HS-27A (cell line): ENCODE measurements around the gene MOB3B.
"Not testable (repeated sequence)": the region's sequence is repeated elsewhere in the genome, so short reads cannot be mapped to it uniquely, and the experiment has no call there.

Source experiments
- DNase-seq: peaks from one replicate; pipeline ENCODE4 v3.0.0-alpha.2; 2012; ENCODE audit warnings: low read depth, missing footprints

MOB3B gene

GRCh38 chr9:27514551-27514950 is 15.1 kb downstream of the MOB3B start:
- no peak for DNase-seq

- no peak for DNase-seq
Observed at GRCh38 chr9:27511771-27512170, 17.8 kb downstream of the MOB3B start.

- no peak for DNase-seq
Observed at GRCh38 chr9:27510780-27511179, 18.8 kb downstream of the MOB3B start.

- DNase-seq = no peak
Observed at GRCh38 chr9:27506981-27507380, 22.6 kb downstream of the MOB3B start.

GRCh38 chr9:27505744-27506161 is 23.9 kb downstream of the MOB3B start:
- DNase-seq = no peak

- no peak for DNase-seq
Observed at GRCh38 chr9:27504259-27504658, 25.4 kb downstream of the MOB3B start.

GRCh38 chr9:27503623-27504022 is 26.0 kb downstream of the MOB3B start:
- DNase-seq = no peak

GRCh38 chr9:27500902-27501301 is 28.7 kb downstream of the MOB3B start:
- not testable (repeated sequence) for DNase-seq

- no peak for DNase-seq
Observed at GRCh38 chr9:27499451-27499850, 30.2 kb downstream of the MOB3B start.

GRCh38 chr9:27497883-27498417 is 31.7 kb downstream of the MOB3B start:
- no peak for DNase-seq

- no peak for DNase-seq
Observed at GRCh38 chr9:27496135-27496504, 33.5 kb downstream of the MOB3B start.

GRCh38 chr9:27495480-27496134 is 34.0 kb downstream of the MOB3B start:
- DNase-seq = no peak

GRCh38 chr9:27491154-27491553 is 38.5 kb downstream of the MOB3B start:
- DNase-seq = no peak

GRCh38 chr9:27489087-27489876 is 40.3 kb downstream of the MOB3B start:
- DNase-seq = no peak

- no peak for DNase-seq
Observed at GRCh38 chr9:27487927-27488326, 41.7 kb downstream of the MOB3B start.

- no peak for DNase-seq
Observed at GRCh38 chr9:27487128-27487640, 42.4 kb downstream of the MOB3B start.

GRCh38 chr9:27485158-27485557 is 44.5 kb downstream of the MOB3B start:
- DNase-seq = no peak

- DNase-seq = no peak
Observed at GRCh38 chr9:27483576-27483975, 46.0 kb downstream of the MOB3B start.

- no peak for DNase-seq
Observed at GRCh38 chr9:27482709-27483108, 46.9 kb downstream of the MOB3B start.

GRCh38 chr9:27478322-27478721 is 51.3 kb downstream of the MOB3B start:
- no peak for DNase-seq

- no peak for DNase-seq
Observed at GRCh38 chr9:27476870-27477515, 52.6 kb downstream of the MOB3B start.

- DNase-seq = no peak
Observed at GRCh38 chr9:27475057-27475595, 54.5 kb downstream of the MOB3B start.
